Brain pericyte (primary cell): ENCODE data around the gene CGB1.
"Not testable (repeated sequence)": the region's sequence is repeated elsewhere in the genome, so short reads cannot be mapped to it uniquely, and the experiment has no call there.

Experiments
- DNase-seq: peaks from one replicate; pipeline ENCODE4 v3.0.0-alpha.2; 2012; ENCODE audit warnings: low read depth, low spot score

Gene CGB1

GRCh38 chr19:49058562-49058961 is 21.9 kb upstream of the CGB1 start:
- DNase-seq: no peak

- no peak for DNase-seq
Measured at GRCh38 chr19:49057636-49058234, 21.0 kb upstream of the CGB1 start, which contains the start of gene CGB7. CGB7 (minus strand) TSS chr19:49057749; CDS start chr19:49055375, 2,374 bp downstream.

- not testable (repeated sequence) for DNase-seq
Measured at GRCh38 chr19:49056902-49057596, 20.4 kb upstream of the CGB1 start.

GRCh38 chr19:49056101-49056901 is 19.6 kb upstream of the CGB1 start:
- DNase-seq: no peak

GRCh38 chr19:49050376-49051033 is 13.8 kb upstream of the CGB1 start:
- not testable (repeated sequence) for DNase-seq

GRCh38 chr19:49049834-49050233 is 13.1 kb upstream of the CGB1 start:
- DNase-seq: not testable (repeated sequence)

- not testable (repeated sequence) for DNase-seq
Measured at GRCh38 chr19:49049011-49049410, 12.3 kb upstream of the CGB1 start, which contains the start of gene CGB8. CGB8 (minus strand) TSS chr19:49049111; CDS start chr19:49048739, 372 bp downstream.

- DNase-seq: not testable (repeated sequence)
Measured at GRCh38 chr19:49043548-49043947, 6.9 kb upstream of the CGB1 start, which contains the start of gene CGB5. CGB5 (plus strand) TSS chr19:49043848; CDS start chr19:49044210, 362 bp downstream.

- not testable (repeated sequence) for DNase-seq
Measured at GRCh38 chr19:49042666-49043065, 6.0 kb upstream of the CGB1 start.

- DNase-seq: no peak
Measured at GRCh38 chr19:49042177-49042576, 5.5 kb upstream of the CGB1 start.

- DNase-seq: not testable (repeated sequence)
Measured at GRCh38 chr19:49039736-49040135, 3.0 kb upstream of the CGB1 start.

- not testable (repeated sequence) for DNase-seq
Measured at GRCh38 chr19:49038557-49039276, 2.0 kb upstream of the CGB1 start.

- DNase-seq: not testable (repeated sequence)
Measured at GRCh38 chr19:49038111-49038510, 1.4 kb upstream of the CGB1 start.

GRCh38 chr19:49031642-49032301 is 4.9 kb downstream of the CGB1 start, which contains the start of gene CGB2:
CGB2 (plus strand) TSS chr19:49031890; CDS start chr19:49032096, 206 bp downstream.
- DNase-seq: not testable (repeated sequence)

GRCh38 chr19:49030323-49030722 is 6.4 kb downstream of the CGB1 start:
- not testable (repeated sequence) for DNase-seq

- DNase-seq: not testable (repeated sequence)
Measured at GRCh38 chr19:49029749-49030148, 6.9 kb downstream of the CGB1 start.

- not testable (repeated sequence) for DNase-seq
Measured at GRCh38 chr19:49028686-49029085, 8.0 kb downstream of the CGB1 start.

- not testable (repeated sequence) for DNase-seq
Measured at GRCh38 chr19:49025599-49025998, 11.1 kb downstream of the CGB1 start.

- DNase-seq: not testable (repeated sequence)
Measured at GRCh38 chr19:49025088-49025487, 11.6 kb downstream of the CGB1 start.

GRCh38 chr19:49024233-49024632 is 12.5 kb downstream of the CGB1 start, which contains the start of gene CGB3:
CGB3 (minus strand) TSS chr19:49024333; CDS start chr19:49023971, 362 bp downstream.
- not testable (repeated sequence) for DNase-seq
